Stimulated activated CD8-positive, alpha-beta memory T cell treated with anti-CD3 and anti-CD28 coated beads, Interleukin-7, amount 100 ng/mL, for 48 hours (primary cell): ENCODE measurements around the gene NLRP6.
"Not testable (repeated sequence)": the region's sequence is repeated elsewhere in the genome, so short reads cannot be mapped to it uniquely, and the experiment has no call there.

Experiments
- DNase-seq, 2 donors: peaks; one replicate each; pipeline ENCODE4 v3.0.0-alpha.2; 2020; ENCODE audit warnings: low read depth in 1 of 2; ENCODE audit errors: extremely low read depth in 1 of 2

The NLRP6 gene

DNA sequence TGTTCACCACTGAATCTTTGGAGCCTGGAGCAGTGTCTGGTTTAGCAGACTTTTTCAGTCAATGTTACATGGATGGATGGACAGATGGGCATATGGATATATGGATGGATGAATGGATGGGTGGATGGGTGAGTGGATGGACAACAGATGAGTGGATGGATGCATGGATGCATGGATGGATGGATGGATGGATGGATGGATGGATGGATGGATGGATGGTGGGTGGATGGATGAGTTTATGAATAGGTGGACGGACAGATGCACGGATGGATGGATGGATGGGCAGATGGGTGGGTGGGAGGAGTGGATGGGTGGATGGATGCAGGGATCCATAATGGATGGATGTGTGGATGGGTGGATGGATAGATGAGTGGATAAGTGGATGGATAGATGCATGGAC is 22.4 kb upstream of the NLRP6 start:
- no peak for DNase-seq

DNA sequence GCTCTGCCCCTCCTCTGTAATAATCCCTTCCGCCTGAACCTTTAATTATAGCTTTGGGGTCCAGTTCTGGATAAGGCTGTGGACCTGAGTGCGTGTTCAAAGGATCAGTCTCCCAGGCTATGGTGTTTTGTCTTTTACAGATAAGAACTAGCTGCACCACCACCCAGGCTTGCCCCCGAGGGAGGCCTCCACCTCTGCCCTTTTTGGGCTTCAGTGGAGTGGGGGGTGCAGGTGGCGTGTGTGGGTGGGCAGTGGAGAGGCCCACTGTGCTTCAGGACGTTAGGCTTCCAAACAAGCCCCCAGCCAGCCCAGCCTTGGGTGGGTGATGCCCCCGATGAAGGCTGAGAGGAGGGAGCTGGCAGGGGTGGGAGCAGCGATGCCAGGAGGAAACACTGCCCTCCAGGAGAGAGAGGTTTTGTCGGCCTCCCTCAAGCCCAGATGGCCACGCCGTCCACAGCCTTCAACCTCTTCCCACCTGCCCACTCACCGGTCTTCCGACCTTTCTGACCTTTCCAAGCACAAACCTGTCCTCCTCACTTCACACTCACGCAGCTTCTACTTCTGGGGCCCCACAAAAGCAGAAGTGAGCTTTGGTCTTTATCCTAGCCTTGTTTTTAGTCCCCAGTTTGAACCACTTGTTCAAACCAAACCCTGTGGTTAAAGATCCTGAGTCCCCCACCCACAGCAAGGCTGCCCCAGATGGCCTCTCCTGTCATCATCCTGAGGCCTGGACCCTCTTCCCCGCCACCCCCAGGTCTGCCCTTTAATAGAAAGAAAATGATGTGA is 21.1 kb upstream of the NLRP6 start:
- DNase-seq, result no peak

DNA sequence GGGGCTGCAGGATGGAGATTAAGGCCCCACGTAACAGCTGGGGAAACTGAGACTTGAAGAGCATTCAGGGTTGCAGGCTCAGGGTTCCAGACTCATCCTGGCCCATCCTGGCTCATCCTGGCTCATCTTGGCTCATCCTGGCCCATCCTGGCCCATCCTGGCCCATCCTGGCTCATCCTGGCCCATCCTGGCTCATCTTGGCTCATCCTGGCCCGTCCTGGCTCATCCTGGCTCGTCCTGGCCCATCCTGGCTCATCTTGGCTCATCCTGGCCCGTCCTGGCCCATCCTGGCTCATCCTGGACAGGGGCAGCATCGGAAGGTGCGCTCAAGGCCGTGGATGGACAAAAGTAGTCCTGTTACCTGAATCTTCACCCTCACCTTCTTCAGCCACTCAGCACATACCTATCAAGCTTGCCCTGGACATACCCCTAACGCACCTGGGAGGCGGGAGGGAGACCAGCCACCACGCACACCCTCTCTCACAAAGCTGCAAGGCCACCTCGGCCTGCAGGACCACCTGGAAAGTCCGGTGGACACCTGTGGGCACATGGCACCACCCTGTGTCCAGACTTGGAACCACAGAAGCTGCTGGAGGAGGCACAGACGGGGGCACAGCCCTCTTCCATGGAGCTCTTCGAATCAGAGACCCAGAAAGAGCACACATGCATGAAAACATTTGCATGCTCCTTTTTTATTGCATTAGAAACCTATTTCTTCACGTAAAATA is 20.3 kb upstream of the NLRP6 start:
- DNase-seq, result no peak

DNA sequence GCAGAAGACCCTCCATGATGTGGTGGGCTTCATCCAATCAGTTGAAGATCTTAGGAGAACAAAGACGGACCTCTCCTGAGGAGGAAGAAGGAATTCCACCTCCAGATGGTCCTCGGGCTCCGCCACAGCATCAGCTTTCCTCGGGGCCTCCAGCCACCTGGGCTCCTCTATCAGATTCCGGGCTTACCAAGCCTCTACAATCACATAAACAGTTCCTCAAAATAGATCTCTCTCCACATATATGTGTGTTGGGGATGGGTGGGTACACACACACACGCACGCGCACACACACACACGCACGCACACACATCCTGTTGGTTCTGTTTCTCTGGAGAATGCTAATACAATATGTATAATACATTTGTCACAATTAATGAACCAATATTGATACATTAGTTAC is 18.8 kb upstream of the NLRP6 start:
- DNase-seq, result no peak

DNA sequence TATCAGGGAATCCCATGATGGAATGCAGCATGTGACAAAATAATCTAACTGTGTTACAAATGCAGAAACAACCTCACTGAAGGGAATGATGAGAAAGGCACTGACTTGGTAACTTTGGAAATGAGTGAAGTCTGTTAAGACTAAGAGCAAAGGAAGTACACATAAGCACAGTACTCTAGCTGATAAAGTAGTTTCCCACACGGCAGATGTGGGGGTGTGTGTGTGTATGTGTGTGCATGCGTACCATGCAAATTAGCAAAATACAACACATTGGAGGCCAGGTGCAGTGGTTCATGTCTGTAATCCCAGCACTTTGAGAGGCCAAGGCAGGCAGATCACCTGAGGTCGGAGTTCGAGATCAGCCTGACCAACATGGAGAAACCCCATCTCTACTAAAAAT is 16.6 kb upstream of the NLRP6 start:
- no peak for DNase-seq

DNA sequence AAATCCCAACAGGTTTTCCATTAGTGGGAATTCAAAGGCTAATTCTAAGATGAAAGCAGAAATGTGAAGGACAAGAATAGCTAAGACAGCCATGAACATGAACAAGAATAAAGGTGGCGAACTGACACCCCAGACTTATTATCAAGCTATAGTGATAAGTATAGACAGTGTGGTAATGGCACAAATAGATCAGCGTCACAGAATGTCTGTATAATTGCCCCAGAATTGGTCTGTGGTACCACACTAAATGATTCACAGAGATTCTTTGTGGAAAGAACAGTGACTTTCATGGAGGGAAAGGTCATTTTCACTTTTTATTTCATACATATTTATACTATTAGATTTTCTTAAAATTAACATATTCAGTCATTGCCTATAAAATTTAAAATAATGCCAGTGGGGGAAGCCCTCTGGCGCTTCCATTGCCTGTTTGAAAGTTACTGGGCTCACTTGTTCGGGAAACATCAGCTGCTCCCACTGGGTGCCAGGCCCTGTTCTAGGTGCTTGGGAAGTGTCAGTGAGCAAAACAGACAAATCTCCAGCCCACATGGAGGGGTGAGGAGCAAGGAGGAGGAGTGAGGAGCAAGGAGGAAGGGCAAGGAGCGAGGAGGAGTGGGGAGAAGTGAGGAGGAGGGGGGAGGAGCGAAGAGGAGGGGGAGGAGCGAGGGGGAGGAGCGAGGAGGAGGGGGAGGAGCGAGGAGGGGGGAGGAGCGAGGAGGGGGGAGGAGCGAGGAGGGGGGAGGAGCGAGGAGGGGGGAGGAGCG is 11.3 kb upstream of the NLRP6 start:
- no peak for DNase-seq

DNA sequence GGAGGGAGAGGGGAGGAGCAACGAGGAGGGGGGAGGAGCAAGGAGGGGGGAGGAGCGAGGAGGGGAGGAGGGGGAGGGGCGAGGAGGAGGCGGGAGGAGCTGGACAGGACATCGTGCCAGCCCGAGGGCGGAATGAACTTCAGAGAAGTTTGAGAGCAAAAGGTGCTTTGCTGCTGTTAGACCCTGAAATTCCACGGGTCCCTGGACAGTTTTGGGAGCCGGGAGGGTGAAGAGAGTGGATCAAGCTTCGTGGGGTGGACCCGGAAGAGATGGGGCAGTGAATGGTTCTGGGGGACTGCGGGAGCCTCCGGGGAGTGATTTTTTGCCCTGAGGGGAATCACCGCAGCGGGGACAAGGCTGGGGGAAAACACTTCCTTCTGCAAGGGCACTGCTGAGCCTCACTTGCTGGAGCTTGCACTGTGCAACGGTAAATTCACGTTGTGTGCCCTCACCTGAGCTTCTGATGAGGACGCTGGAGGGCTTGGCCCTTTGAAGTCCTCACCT is 10.7 kb upstream of the NLRP6 start:
- no peak for DNase-seq

DNA sequence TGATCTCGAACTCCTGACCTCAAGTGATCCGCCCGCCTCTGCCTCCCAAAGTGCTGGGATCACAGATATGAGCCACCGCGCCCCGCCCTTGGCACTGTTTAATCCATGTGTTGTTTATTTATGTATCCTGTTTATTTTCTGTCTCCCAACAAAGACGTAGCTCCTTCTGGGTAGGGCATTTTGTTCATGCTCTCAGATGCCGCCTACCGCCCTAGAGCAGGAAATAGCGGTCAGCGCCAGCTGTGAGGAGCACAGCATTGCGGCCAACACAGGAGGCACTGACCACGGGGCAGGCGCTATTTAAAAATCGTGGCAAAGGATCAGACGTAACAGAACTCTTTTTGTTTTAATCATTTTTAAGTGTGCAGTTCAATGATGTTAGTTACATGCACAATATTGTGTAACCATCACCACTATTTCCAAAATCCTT is 9.5 kb upstream of the NLRP6 start:
- not testable (repeated sequence) for DNase-seq

DNA sequence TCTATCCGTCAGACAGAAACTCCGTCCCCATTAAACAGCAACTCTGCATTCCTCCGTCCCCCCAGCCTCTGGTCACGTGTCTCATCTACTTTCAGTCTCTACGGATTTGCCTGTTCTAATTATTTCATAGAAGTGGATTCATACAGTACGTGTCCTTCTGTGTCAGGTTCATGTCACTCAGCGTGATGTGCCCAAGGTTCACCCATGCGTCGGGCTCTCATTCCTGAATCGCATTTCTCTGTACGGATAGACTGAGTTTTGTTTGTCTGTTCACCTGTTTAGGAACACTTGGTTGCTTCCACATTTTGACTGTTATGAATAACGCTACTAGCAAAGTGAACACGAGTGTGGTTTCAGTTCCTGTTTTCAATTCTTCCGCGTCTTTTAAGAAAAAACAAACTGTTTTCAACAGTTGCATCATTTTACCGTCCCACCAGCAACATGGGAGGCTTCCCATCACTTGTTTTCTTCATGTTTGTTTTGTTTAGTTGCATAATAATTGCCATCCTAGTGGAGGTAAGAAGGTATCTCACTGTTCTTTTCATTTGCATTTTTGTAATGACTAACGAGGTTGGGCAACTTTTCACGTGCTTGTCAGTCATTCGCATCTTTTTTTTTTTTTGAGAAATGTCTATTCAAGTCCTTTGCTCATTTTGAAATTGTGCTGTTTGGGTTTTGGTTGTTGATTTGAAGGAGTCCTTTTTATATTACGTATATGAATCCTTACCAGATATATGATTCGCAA is 8.9 kb upstream of the NLRP6 start:
- no peak for DNase-seq

DNA sequence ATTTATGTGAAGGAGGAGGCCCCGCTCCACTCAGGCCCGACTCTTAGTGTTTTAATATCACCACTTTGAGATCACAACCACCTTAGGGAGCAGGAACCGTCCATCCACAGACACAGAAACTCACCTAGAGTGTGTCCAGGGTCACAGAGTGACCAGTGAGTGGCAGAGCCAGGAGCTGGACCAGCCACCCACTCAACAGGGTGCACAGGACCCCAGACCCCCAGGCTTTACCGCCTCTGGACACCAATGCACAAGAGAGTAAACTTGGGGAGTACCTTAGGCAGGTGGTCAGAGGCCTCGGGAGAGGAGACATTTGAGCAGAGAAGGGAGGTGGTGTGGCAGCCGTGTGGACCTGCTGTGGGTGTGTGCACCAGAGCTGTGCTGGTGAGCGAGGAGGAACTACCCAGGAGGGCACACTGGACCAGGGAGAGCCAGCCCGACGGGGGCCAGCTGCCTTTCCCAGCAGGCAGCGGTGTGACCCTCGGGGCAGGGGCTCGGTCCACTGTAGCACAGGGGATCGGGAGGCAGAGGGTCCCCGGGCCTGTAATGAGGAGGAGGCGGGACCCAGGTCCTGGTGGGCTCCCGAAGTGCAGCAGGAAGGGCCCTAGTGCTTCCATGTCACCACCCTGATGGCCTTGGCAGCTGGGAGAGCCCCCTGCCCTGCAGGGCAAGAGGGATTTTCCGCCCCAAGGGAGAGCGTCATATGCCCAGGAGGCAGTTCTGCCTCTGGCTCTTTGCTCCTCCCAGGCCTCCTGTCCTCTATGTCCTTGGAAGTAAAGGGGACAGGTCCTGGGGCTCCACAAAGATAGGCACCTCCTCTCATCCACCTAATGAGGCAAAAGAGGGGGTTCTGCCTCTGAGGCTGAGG is 7.5 kb upstream of the NLRP6 start:
- DNase-seq, result no peak

DNA sequence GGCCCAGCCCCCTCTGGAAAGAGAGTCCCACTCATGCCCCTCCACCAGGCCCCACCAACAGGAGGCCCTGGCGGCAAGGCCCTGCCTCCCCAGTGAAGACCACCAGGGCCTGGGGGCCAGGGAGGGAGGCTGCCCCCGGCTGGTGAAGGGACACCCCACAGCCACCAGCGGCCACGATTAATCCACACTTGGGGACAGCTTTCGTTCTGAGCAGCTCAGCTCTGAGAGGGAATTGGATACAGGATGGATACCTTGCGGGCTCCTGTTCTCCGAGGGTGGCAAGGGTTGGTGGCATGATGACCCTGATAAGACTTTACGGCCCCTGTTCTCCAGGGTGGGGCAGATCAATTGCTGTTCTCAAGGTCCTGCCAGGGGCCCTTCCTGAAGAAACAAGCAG is 6.9 kb upstream of the NLRP6 start:
- DNase-seq, result no peak

DNA sequence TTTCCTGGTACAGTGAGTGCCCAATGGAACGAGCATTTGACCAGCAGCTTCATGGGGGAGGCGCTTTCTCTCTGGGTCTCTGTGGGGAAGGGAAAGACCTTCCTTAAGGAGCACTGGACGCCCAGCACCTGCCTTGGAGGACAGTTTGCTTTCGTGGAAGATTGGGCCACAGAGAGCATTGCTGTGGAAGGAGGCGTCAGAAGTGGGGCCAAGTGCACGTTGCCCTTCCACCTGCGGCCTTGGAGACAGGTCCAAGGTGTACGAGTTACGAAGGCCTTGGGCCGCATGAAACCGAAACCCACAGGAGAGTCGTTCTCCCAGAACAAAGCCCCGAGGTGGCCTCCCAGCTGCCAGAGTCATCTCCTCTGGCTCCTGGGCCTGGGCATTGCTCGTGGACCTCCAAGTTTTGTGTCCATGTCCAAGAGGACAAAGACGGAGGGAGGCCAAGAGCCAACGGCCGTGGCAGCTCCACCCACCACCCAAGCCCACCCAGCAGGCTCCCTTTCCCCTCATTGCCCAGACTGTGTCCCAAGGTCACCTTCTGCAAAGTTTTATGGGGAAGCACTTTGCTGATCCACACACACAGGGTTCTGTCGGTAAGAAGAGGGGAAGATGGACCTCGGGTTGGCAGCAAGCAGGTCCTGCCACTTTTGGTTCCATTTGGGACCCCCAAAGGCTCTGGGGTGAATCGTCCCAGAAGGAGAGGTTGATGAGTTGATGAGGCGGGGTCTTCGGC is 5.8 kb upstream of the NLRP6 start:
- no peak for DNase-seq

DNA sequence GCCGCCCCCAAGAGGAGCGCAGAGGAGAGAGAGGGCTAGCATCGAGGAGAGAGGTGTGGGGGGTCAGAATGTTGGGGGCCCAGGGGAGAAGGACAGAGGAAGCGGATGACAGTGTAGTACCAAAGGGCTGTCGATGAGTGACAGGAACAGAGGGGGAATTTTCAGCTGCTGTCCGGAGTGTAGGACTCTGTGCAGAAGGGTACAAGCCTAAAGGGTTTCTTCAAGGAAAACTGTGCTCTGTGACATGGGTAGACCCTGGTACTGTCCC is 5.3 kb upstream of the NLRP6 start:
- DNase-seq, result no peak

DNA sequence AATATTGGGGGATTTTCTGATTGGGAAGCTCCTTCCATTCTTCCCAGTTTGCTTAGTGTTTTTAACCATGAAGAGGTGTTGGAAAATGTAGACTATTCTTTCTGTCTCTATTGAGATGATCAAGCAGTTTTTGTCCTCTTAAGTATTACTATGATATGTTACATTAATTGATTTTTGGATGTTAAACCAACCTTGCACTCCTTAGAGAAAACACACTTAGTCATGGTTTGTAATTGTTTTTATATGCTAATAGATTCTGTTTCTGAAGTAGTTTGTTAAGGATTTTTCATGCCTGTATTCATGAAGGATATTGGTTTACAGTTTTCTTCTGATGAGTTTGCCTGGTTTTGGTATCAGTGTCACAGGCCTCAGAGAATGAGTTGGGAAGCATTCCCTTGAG is 2.0 kb upstream of the NLRP6 start:
- no peak for DNase-seq

DNA sequence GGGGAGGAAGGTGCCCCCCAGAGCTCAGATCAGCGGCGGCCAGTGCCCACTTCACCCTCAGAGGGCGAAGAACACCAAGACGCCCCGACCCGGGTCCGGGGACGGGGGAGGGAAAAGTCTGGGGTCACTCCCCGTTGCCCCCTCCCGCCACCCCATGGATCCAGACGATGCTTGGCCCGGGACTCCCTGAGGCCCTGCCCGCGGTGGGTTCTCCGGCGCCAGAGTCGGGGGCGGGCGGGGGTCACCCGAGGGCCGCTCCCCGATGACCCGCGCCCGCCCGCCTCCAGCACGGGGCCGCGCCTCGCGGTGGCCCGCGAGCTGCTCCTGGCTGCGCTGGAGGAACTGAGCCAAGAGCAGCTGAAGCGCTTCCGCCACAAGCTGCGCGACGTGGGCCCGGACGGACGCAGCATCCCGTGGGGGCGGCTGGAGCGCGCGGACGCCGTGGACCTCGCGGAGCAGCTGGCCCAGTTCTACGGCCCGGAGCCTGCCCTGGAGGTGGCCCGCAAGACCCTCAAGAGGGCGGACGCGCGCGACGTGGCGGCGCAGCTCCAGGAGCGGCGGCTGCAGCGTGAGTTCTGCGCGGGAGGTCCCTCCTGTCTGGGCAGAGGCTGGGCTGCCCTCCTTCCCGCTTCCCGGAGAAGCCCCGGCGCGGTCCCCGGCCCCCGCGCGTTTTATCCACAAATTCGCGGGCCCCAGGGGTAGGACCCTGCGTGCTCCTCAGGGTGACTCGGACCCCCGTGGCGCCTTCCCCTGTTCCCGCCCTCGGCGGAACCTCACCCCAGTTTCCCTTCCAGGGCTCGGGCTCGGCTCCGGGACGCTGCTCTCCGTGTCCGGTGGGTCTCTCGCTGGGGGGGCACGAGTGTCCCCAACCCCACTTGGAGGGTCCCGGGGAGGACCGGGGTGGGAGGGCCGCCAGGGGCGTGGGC is 1.1 kb downstream of the NLRP6 start:
- DNase-seq, result no peak

DNA sequence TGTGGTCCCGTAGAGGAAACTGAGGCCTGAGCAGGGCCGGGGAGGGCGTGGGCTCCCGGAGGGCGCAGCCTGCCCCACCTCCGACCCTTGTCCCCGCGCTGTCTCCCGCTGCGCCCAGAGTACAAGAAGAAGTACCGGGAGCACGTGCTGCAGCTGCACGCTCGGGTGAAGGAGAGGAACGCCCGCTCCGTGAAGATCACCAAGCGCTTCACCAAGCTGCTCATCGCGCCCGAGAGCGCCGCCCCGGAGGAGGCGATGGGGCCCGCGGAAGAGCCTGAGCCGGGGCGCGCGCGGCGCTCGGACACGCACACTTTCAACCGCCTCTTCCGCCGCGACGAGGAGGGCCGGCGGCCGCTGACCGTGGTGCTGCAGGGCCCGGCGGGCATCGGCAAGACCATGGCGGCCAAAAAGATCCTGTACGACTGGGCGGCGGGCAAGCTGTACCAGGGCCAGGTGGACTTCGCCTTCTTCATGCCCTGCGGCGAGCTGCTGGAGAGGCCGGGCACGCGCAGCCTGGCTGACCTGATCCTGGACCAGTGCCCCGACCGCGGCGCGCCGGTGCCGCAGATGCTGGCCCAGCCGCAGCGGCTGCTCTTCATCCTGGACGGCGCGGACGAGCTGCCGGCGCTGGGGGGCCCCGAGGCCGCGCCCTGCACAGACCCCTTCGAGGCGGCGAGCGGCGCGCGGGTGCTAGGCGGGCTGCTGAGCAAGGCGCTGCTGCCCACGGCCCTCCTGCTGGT is 1.9 kb downstream of the NLRP6 start:
- no peak for DNase-seq

DNA sequence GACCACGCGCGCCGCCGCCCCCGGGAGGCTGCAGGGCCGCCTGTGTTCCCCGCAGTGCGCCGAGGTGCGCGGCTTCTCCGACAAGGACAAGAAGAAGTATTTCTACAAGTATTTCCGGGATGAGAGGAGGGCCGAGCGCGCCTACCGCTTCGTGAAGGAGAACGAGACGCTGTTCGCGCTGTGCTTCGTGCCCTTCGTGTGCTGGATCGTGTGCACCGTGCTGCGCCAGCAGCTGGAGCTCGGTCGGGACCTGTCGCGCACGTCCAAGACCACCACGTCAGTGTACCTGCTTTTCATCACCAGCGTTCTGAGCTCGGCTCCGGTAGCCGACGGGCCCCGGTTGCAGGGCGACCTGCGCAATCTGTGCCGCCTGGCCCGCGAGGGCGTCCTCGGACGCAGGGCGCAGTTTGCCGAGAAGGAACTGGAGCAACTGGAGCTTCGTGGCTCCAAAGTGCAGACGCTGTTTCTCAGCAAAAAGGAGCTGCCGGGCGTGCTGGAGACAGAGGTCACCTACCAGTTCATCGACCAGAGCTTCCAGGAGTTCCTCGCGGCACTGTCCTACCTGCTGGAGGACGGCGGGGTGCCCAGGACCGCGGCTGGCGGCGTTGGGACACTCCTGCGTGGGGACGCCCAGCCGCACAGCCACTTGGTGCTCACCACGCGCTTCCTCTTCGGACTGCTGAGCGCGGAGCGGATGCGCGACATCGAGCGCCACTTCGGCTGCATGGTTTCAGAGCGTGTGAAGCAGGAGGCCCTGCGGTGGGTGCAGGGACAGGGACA is 2.7 kb downstream of the NLRP6 start:
- no peak for DNase-seq
